Measurements from ENCODE around the gene SMAD9. TPM values are rescaled to one million over a fixed set of nuclear protein-coding genes. Genes with fewer than 3 reads are reported as not detected.
A peak's percentile ranks its signal among the peaks of the same experiment; 100 is the strongest.

The SMAD9 gene
- total RNA-seq, 1 experiment from 2014 or later: 5.1 TPM

DNA sequence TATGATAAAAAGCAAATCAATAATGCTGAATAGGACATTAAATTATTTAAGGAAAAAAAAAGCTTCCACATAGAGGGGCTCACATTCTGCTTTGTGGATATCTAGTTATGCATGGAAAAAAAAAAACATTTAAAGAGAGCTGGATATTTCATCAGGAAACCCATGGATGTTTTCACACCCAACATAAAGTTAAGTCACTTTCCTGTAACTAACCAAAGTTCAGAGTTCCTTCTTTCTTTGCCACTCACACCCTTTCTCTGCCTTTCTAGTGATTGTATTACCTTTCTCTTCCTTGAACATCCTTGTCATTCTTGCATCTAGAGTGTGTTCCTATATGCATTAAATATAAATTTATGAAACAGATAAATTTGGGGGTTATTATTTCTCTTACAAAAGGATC is 53.8 kb downstream of the SMAD9 start:
- no peak for DNase-seq (ENCODE audit: low read depth)

DNA sequence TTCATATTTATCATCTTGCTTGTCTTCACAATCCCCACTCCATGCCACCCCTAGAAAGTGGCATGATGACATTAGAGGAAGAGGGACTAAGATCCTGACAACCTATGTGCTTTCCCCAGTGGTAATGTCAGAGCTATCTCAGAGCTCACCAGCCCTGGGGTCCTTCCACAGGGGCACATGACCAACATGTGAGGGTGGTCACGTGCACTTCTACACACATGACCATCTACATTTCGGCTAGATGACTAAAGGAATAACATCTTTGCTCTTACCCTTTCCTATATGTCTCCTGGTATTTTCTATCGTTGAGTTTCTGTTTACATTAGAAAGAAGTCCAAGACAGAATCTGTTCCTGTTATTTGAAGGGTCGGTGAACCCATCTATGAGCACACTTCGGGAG is 54.8 kb downstream of the SMAD9 start:
- no peak for DNase-seq (ENCODE audit: low read depth)

DNA sequence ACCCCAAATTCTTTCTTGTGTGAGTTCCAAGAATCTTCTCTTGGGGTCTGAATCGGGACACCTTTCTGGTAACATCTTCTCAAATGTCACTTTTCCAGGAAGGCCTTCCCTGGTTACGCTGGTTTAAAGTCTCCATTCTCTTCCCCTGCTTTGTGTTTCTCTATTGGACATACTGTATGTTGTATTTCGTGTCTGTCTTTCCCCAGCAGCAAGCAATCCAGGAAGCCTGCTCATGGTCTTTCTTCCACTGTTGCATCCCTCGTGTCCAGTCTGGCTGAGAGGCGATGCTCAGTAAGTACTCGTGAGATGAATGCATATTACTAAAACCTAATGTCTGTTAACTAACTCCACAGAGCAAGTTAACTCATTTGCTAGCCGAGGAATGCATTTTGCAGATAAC is 57.3 kb downstream of the SMAD9 start:
- no peak for DNase-seq (ENCODE audit: low read depth)

- no peak for DNase-seq (ENCODE audit: low read depth)
These were observed 57.9 kb downstream of the SMAD9 start for GRCh38 chr13:36862002-36862685.

DNA sequence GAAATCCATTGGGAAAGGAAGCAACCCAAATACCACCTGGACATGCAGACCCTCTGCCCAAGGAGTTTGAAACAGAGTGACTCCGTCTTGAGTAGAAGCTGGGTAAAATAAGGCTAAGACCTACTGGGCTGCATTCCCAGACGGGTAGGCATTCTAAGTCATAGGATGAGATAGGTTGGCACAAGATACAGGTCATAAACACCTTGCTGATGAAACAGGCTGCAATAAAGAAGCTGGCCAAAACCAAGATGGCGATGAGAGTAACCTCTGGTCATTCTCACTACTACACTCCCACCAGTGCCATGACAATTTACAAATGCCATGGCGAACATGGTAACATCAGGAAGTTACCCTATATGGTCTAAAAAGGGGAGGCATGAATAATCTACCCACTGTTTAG is 60.8 kb downstream of the SMAD9 start:
- DNase-seq (ENCODE audit: low read depth): no peak

- peak; percentile 56 for DNase-seq (ENCODE audit: low read depth)
These were observed 61.7 kb downstream of the SMAD9 start for GRCh38 chr13:36858290-36858689.

GRCh38 chr13:36857253-36857652 is 62.8 kb downstream of the SMAD9 start:
- DNase-seq (ENCODE audit: low read depth): no peak

GRCh38 chr13:36850790-36851438 is 69.1 kb downstream of the SMAD9 start:
- DNase-seq (ENCODE audit: low read depth): peak; percentile 15

DNA sequence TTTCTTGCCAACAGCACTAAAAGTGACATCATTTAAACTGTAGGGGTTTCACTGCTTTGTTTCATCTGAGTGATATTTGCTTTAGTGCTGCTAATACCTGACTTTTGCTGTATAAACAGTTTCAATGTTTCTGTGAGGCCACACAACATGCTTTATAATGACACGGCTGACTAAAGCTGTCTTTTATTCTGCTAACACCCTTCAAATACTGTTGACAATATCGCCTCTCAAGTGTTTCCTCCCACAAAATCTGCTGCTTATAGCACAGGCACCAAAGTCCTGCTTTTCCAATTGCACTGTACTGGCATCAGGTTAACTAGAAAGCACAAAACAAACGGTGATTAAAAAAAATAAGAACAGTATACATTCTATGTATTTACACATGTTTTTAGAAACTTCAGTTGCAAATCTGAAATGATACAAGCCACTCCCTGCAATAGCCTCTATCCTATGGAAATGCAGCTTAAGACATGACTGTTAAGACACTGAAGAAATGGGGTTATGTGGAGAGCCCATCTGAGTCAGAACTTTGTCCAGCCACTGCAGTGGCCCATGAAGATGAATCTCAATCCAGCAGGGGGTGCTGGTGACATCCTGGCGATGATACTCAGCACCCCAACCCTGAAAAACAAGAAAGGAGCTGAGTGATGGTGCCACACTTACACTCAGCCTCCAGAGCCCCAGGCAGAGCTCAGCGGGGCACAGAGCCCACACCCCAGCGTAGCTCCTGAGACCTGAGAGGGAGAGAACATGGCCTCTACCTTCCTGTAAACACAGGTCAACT is 71.6 kb downstream of the SMAD9 start:
- DNase-seq (ENCODE audit: low read depth): peak; percentile 34

GRCh38 chr13:36847606-36848005 is 72.4 kb downstream of the SMAD9 start:
- no peak for DNase-seq (ENCODE audit: low read depth)

DNA sequence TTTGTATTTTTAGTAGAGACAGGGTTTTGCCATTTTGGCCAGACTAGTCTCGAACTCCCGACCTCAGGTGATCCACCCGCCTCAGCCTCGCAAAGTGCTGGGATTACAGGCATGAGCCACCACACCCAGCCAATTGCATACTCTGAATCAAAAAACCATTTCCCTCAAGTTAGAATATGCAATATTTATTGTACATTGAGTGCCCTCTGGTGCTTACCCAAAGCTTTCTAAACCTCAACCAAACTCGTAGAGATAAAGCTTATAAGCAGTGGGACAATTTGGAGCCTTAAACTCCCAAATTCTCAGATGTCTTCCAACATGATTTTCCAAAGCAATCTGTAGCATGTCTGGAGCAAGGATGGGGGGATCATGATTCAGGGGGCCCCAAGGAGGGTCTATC is 78.6 kb downstream of the SMAD9 start:
- DNase-seq (ENCODE audit: low read depth): no peak

GRCh38 chr13:36840718-36841250 is 79.3 kb downstream of the SMAD9 start:
- DNase-seq (ENCODE audit: low read depth): no peak

GRCh38 chr13:36839981-36840380 is 80.1 kb downstream of the SMAD9 start:
- no peak for DNase-seq (ENCODE audit: low read depth)

GRCh38 chr13:36839281-36839680 is 80.8 kb downstream of the SMAD9 start:
- no peak for DNase-seq (ENCODE audit: low read depth)

- DNase-seq (ENCODE audit: low read depth): no peak
These were observed 82.5 kb downstream of the SMAD9 start for GRCh38 chr13:36837354-36838092.

DNA sequence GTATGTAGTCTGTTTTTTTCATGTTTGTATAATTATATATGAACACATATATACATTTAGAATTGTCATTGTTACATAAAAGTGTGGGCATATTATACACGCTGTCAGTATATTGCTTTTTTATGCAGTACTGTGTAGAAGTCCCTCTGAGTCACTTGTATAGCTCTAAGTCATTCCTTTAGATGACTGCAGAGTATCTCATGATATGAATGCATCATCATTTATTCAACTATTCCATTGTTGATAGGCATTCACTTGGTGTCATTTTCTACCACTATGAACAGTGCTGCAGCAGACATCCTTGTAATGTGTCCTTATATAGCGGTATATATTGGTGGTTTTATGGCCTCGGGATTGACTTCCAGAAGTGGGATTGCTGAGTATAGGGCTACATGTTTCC is 85.7 kb downstream of the SMAD9 start:
- DNase-seq (ENCODE audit: low read depth): no peak

DNA sequence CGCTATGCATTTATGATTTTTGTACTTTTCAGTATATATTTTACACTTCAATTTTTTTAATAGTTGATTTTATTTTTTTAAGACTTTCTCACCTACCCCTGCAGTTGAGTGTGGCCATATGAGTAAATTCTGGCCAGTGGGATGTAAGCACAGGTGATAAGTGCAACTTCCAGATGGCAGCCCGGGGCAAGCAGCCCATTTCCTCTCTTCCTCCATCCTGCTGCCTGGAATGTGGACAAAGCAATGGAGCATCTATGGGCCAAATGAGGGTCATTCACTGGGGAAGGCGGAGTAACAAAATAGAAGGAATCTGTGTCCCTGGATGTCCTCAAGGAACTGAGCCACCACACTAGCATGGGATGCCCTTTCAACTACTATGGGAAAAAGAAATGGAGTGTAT is 88.7 kb downstream of the SMAD9 start:
- DNase-seq (ENCODE audit: low read depth): no peak

GRCh38 chr13:36829753-36830152 is 90.3 kb downstream of the SMAD9 start:
- no peak for DNase-seq (ENCODE audit: low read depth)

GRCh38 chr13:36822785-36823184 is 97.3 kb downstream of the SMAD9 start:
- DNase-seq (ENCODE audit: low read depth): no peak

DNA sequence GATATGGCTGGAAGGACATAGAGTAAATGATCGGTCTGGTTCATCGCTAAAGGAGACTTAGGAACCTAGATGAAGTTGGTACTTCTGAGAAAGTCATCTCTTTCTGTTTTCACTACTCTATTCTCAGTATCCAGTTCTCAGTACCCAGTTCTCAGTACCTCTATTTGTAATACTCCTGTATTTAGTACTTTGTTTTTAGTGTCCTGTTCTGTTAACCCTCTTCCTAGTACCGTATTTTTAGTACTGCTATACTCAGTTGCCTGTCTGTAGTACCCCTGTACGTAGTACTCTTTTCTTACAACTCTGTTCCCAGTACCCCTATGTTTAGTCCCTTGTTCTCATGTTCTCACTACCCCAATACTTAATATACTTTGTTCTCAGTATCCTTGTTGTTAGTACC is 99.8 kb downstream of the SMAD9 start:
- DNase-seq (ENCODE audit: low read depth): no peak

DNA sequence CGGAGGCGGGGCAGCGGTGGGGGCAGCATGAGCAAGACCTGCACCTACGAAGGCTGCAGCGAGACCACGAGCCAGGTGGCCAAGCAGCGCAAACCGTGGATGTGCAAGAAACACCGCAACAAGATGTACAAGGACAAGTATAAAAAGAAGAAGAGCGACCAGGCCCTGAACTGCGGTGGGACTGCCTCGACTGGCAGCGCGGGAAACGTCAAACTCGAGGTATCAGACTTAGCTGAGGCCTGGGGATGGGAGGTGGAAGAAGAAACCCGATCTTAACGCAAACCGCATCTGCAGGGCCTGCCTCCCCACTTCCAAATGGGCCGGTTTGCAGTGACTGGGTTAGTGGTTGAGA is 100.3 kb downstream of the SMAD9 start:
- no peak for DNase-seq (ENCODE audit: low read depth)
